Stimulated activated CD4-positive, alpha-beta T cell treated with anti-CD3 and anti-CD28 coated beads, Interleukin-4, amount 100 ng/mL, for 48 hours (primary cell): Measurements from ENCODE around the gene TMEM221.

ENCODE experiments used
- DNase-seq, 2 donors: peaks; one replicate each; pipeline ENCODE4 v3.0.0-alpha.2; 2020; ENCODE audit warnings: low read depth in 2 of 2

TMEM221 gene

DNA sequence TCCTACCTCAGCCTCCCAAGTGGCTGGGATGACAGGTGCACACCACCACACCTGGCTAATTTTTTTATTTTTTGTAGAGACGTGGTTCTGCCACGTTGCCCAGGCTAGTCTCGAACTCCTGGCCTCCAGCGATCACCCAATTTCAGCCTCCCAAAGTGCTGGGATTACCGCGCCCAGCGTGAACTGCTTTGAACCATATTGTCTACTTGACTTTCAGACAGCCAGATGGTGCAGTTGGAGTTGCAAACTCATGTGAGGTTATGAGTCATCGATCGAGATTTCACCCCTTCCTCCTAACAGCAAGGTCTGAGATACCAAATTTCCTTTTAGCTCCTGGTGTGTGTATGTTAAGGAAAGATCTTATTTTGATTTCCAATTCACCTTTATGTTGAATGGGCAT lies 24.6 kb upstream of the TMEM221 start:
- no peak for DNase-seq

- no peak for DNase-seq
Observed at GRCh38 chr19:17471410-17472125, 23.1 kb upstream of the TMEM221 start.

- peak; percentile 77 to 88 for DNase-seq
Observed at GRCh38 chr19:17470068-17470841, 21.8 kb upstream of the TMEM221 start, which contains the start of gene SLC27A1. Gene SLC27A1 (plus strand): TSS chr19:17470524. CDS start chr19:17470541, 17 bp downstream.

- peak; percentile 88 to 91 for DNase-seq
Observed at GRCh38 chr19:17469481-17470067, 21.1 kb upstream of the TMEM221 start.

DNA sequence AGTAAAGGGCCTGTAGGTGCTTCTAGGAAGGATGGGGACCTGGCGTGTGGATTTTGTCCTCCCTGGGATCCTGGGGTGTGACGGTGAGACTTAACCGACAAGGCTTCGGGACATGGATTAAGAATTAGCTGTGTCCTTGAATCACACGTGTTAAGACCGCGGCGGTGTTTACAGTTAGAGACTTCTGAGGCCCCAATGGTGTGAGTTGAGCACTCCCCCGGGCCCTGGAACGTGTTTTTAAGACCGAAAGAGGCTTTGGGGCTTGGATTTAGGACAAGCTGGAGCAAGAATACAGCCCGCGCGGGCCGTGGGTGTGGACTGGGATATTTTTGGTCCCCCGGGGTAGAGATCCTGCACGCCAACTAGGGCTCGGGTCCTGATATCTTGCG lies 20.6 kb upstream of the TMEM221 start:
- DNase-seq = no peak

- no peak for DNase-seq
Observed at GRCh38 chr19:17468302-17469091, 20.0 kb upstream of the TMEM221 start.

GRCh38 chr19:17467471-17468301 lies 19.2 kb upstream of the TMEM221 start:
- DNase-seq = no peak

DNA sequence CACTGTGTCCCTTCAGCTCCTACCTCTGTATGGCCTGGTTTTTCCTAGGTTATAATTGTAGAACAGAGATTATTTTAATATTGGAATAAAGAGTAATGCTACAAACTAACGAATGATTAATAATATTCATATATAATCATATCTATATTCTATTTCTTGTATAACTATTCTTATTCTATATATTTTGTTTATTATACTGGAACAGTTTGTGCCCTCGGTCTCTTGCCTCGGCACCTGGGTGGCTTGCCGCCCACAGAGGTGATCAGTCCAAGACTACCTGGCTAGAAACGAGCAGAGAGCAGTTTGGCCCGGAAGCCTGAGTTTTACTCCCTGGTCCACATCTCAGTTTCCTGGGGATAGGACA lies 18.0 kb upstream of the TMEM221 start:
- DNase-seq = no peak

DNA sequence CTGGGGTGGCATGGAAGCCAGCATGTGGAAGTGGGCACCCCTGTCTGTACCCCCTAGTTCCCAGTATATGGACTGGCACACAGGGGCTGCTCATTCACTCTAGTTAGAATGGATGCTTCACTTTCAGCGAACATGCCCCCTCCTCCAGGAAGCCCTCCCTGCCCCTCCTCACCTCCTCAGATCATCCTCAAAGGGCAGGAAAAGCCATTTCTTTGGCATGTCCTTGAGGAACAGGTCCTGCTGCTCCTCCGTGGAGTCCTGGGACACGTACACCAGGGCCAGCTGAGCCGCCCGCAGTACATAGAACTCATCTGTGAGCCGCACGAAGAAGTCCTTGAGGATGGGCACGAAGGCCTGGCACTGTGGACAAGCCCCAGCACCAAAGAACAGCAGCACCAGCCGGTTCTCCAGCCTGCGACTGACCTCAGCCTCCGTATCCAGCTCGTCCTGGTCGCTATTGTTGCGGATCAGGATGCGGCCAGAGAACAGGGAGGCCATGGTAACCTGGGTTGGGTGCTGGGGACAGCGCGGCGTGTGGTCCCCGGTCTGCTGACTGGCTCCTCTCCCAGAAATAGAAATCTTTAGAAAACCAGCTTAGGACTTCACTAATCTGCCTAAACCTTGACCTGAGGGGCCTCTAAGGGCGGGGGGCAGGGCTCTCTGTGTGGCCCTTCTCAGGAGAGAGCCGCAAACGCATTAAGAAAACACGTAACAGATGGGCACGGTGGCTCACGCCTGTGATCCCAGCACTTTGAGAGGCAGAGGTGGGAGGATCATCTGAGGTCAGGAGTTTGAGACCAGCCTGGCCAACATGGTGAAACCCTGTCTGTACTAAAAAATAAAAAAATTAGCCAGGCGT lies 12.1 kb upstream of the TMEM221 start, which contains the start of gene NXNL1:
NXNL1 (minus strand) TSS at position 555 of the 859 bp plus-strand sequence; CDS start at position 498, 57 bp downstream.
- no peak for DNase-seq

- DNase-seq = no peak
Observed at GRCh38 chr19:17458970-17459369, 10.5 kb upstream of the TMEM221 start.

DNA sequence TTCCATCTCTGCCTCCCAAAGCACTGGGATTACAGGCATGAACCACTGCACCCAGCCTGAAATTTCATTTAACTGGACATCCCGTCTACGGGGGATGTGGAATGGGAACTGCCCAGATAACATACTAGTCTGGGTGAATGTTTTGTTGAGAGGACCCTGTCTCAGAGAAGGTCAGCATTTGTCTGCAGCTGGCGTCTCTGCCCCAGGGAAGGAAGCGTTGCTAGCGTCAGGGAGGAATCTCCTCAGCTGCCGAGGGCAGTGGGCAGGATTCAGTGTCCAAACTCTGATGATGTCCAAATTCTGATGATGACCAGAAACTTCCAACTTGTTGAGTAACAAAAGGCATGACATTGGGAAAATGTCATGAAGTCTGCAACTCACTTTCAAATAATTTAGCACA lies 9.1 kb upstream of the TMEM221 start:
- no peak for DNase-seq

DNA sequence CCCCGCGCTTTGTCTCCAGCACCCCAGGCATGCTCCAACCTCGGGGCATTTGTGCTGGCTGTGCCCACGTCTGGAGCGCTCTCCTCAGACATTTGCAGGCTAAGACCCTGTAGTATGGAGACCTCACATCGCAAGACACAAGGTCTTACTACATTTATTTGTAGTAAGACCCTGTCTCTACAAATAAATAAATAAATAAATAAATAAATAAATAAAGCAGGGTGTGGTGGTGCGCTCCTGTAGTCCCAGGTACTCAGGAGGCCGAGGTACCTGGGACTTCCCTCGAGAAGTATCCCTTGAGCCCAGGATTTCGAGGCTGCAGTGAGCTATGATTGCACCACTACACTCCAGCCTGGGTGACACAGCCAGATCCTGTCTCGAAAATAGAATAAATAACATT lies 7.7 kb upstream of the TMEM221 start:
- no peak for DNase-seq

- DNase-seq = no peak
Observed at GRCh38 chr19:17455308-17456123, 7.0 kb upstream of the TMEM221 start.

GRCh38 chr19:17454576-17455071 lies 6.2 kb upstream of the TMEM221 start:
- no peak for DNase-seq

DNA sequence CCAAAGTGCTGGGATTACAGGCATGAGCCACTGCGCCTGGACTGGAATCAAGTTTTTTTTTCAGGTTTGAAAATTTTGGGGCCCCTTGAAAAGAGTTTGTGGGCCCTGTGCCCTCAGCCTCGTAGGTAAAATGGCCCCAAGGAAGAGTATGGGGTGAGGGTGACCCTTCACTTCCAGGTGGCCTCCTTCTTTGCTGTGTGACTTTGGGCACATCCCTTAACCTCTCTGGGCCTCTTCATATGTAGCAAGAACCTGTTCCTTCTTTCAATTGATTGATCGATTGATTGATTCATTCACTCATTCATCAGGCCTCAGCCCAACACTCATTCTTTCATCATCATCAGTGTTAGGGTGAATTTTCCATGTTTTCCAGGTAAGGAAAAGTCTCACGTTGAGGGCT lies 3.4 kb upstream of the TMEM221 start:
- no peak for DNase-seq

- DNase-seq = peak in 1 of 2 donors; percentile 37
Observed at GRCh38 chr19:17450264-17451075, 2.0 kb upstream of the TMEM221 start.

- no peak for DNase-seq
Observed at GRCh38 chr19:17447704-17448130, 751 bp downstream of the TMEM221 start.

GRCh38 chr19:17445526-17446165 lies 2.8 kb downstream of the TMEM221 start:
- no peak for DNase-seq
